ENCODE measurements around the gene NECAB2.

DNA sequence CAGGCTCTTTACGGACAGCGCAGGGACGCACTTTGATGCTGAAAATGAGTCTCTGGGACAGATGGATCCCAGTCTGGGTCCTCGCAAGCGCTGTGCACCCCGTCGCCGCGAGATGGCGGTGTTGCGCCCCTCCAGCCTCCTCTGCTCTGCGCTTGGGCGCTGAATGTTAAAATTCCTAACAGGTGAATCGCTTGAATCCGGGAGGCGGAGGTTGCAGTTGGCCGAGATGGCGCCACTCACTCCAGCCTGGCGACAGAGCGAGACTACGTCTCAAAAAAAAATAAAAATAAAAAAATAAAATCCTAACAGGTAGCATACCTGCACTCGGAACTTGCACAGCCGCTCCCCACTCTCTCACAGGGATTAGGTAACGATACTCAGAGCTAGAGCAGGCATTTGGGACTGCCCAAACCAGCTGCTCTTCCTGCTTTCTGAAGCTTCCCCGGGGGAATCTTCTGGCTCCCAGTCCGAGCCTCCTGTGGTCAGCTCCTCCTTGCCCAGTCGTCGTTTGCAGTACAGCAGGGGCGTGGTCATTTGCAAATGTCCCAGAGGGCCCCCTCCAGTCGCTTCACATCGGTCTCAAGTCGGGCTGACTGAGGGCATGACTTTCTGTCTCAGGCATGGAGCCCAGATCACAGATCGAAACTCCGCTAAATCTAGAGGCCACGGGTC lies 41.2 kb upstream of the NECAB2 start:
- TF ChIP-seq, protein P1, sequence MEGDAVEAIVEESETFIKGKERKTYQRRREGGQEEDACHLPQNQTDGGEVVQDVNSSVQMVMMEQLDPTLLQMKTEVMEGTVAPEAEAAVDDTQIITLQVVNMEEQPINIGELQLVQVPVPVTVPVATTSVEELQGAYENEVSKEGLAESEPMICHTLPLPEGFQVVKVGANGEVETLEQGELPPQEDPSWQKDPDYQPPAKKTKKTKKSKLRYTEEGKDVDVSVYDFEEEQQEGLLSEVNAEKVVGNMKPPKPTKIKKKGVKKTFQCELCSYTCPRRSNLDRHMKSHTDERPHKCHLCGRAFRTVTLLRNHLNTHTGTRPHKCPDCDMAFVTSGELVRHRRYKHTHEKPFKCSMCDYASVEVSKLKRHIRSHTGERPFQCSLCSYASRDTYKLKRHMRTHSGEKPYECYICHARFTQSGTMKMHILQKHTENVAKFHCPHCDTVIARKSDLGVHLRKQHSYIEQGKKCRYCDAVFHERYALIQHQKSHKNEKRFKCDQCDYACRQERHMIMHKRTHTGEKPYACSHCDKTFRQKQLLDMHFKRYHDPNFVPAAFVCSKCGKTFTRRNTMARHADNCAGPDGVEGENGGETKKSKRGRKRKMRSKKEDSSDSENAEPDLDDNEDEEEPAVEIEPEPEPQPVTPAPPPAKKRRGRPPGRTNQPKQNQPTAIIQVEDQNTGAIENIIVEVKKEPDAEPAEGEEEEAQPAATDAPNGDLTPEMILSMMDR (IDR thresholded peaks at IDR 0.05) = peak; percentile 88 to 97 (median 93)
- peak in 2 of 3 donors; percentile 30 to 59 for TF ChIP-seq POLR2A (IDR thresholded peaks at IDR 0.05)

All from body of pancreas (tissue), 4 donors.